HG02852 (cell line): ENCODE measurements around the gene TMEM101.
A peak's percentile ranks its signal among the peaks of the same experiment; 100 is the strongest.
"Not testable (repeated sequence)": the region's sequence is repeated elsewhere in the genome, so short reads cannot be mapped to it uniquely, and the experiment has no call there.

Source experiments
- ATAC-seq: cut with Tn5 transposase; IDR thresholded peaks from one replicate; pipeline ENCODE4 v1.9.1; 2021; ENCODE audit warnings: mild to moderate bottlenecking, moderate library complexity; ENCODE audit not compliant: unreplicated experiment

The TMEM101 gene

DNA sequence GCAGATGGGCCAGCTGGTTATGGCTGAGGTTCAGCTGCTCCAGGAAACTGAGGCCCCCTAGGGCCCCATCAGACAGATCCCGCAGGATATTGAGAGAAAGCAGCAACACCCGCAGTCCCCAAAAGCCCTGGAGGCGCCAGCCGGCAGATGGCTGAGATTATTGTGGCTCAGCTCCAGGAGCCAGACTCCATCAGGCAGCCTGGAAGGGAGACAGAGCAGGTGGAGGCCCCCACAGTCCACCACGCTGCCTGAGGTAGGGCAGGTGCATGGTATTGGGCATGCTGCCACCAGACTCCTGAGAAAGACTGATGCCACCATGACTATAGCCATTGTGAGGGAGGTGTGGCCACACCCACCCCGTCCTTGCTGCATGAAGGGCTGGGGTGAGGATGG is 9.5 kb upstream of the TMEM101 start:
- ATAC-seq: no peak

DNA sequence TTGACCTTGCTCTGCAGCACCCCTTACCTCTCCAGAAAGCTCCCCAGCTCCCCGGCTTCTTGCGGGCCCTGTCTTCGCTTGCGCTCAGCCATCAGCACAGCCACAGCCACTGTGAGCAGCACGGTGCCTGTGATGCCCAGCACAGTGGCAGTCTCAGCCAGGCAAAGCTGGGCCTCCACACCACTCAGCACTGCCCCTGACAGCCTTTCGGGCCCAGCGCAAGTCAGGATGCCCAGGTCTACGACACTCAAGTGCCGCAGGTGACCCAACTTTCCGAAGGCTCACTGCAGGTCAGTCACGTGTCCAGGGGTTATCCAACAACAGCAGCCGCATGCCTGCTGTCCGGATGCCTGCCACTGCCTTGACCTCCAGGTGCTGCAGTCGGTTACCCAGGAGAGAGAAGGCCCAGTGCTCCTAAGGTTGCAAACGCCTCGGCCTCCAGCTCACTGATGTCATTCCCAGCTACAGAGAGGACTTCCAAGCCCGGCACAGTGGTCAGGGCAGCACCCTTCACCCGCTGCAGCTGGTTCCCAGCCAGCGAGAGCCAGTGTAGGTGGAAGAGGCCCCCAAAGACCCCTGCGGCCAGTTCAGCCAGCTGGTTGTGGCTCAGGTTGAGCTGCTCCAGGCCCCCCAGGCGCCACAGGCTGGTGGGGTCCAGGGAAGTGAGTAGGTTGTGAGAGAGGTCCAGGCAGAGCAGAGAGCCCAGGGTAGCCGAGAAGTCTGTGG is 8.9 kb upstream of the TMEM101 start:
- ATAC-seq: no peak

- ATAC-seq: no peak
Measured at GRCh38 chr17:44022246-44022645, 7.5 kb upstream of the TMEM101 start.

DNA sequence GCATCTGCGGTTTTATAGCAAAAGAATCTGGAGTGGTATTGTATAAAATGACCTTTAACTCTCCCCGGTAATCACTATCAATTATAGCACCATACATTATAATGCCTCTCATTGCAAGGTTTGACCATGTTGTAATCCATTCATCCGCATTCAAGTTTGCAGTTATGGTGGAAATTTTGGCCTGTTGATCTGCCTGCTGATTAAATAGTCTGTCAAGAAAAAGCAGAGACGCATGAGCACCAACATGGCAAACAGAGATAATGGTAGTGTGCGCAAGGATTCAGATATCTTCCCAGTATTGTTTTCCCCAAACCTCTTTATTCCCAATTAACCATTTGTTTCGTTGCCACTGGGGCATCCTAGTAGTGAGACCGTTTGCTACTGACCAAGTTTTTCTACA is 6.5 kb upstream of the TMEM101 start:
- ATAC-seq: not testable (repeated sequence)

DNA sequence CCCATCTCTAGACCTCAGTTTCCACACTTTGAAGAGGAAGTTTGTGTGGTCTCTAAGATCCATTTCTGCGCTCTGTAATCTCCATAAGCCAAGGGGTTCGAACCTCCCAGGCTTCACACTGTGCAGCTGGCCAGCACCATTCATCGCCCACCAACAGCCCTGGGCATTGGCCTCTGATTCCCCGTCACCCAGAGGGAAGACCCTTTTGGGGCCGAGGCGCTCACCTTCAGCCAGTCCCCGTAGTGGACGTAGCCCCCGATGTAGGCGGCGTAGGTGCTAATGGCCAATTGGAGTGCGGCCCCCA is 678 bp downstream of the TMEM101 start:
- peak; percentile 21 for ATAC-seq

GRCh38 chr17:44012874-44013273 is 1.9 kb downstream of the TMEM101 start:
- no peak for ATAC-seq

DNA sequence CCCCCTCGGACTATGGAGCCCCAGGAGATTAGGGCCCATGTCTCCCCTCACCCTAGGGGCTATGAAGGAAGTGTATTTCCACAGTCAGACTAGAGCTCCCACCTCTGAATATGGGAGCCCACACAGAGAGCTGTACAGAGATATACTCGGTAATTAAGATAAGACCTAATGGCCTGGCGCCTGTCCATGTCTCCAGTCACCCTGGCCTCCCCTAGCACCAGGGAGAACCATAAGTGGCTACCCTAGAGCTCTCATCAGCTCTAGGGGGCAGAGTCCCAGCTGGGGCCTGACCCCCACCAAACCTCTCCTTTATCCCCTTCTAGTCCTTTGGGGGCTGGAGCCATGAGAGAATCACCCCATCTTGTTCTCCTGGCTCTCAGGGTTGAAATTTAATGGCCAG is 2.4 kb downstream of the TMEM101 start:
- no peak for ATAC-seq

- no peak for ATAC-seq
Measured at GRCh38 chr17:44011876-44012275, 2.9 kb downstream of the TMEM101 start.

GRCh38 chr17:44010966-44011647 is 3.7 kb downstream of the TMEM101 start:
- ATAC-seq: no peak

DNA sequence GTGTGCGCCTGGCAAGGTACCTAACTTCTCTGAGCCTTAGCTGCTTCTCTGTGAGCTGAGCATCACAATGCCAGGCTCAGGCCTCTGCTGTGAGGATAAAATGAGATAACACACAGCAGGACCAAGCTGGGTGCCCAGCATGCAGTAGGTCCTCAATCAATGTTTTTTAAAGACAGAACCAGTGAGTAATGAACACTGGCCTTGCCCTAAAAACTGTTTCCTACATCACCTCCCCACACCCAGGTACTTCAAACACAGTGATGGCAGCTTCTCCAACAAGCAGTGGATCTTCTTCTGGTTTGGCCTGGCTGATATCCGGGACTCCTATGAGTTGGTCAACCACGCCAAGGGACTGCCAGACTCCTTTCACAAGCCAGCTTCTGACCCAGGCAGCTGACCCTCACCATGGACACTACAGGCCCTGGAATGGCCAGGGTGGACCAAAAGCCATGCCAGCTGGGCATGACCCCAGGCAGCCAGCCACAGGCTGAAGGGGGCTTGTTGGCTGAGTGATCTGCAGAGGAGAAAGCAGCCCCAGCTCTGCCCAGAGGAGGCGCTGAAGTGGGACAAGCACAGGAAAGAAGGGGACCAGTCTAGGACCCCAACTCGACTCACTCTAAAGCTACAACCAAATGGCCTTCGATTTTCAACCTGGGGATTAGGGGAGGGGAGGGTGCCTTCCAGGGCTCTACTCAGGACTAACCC is 6.4 kb downstream of the TMEM101 start:
- ATAC-seq: no peak

GRCh38 chr17:44007346-44008204 is 7.2 kb downstream of the TMEM101 start:
- no peak for ATAC-seq

GRCh38 chr17:44006598-44007345 is 8.0 kb downstream of the TMEM101 start:
- ATAC-seq: no peak

DNA sequence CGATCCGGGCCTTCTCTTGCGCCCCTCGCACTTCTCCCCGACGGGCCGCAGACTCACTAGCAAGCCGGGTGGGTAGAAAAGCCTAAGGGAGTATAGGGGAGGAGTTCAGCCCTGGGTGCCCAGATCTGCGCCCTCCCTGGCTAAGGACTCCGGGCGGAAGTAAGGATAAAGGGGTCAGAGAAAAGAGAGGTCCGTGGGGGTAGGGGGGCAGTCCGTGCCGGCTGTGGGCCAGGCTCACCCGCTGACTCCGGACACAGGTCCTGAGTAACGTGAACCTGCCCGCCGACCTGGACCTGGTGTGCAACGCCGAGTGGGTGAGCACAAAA is 8.5 kb downstream of the TMEM101 start:
- ATAC-seq: no peak

DNA sequence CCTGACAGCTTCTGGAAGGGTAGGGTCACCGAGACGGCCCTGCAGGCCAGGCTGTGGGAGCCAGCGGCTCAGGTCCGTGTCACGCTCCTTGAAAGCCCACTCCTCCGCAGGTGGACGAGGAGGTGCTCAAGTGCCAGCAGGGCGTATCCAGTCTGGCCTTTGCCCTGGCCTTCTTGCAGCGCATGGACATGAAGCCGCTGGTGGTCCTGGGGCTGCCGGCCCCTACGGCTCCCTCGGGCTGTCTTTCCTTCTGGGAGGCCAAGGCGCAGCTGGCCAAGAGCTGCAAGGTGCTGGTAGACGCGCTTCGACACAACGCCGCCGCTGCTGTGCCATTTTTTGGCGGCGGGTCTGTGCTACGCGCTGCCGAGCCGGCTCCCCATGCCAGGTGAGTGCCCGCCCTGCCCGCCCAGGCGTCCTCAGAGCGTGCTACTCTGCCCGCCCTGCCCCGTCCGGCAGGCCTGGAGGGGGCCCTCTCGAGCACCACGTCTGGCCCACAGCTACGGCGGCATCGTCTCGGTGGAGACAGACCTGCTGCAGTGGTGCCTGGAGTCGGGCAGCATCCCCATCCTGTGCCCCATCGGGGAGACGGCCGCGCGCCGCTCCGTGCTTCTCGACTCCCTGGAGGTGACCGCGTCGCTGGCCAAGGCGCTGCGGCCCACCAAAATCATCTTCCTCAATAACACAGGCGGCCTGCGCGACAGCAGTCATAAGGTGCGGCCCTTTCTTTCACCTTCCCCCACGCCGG is 9.1 kb downstream of the TMEM101 start:
- ATAC-seq: no peak

- ATAC-seq: no peak
Measured at GRCh38 chr17:44004761-44005526, 9.8 kb downstream of the TMEM101 start.

GRCh38 chr17:44004077-44004760 is 10.5 kb downstream of the TMEM101 start, which contains the start of gene NAGS:
NAGS (plus strand) TSS chr17:44004622; CDS start chr17:44004664, 42 bp downstream.
- no peak for ATAC-seq

GRCh38 chr17:44002141-44002848 is 12.5 kb downstream of the TMEM101 start:
- ATAC-seq: no peak

- ATAC-seq: no peak
Measured at GRCh38 chr17:44001461-44001920, 13.3 kb downstream of the TMEM101 start.
